Peyer's patch (tissue), 4 donors: ENCODE data around the gene ASB12.

Experiments
- CTCF ChIP-seq, 6 experiments: fragments of 450-650 bp in 4 of 6; fragments of 200-600 bp in 2 of 6; sonication (generic) in 1 of 6; IDR thresholded peaks; one replicate each; pipeline ENCODE4 v1.5.1; 2017 to 2019; ENCODE audit warnings: antibody characterized with exemption in 6 of 6, mild to moderate bottlenecking in 3 of 6, moderate library complexity in 1 of 6
- POLR2A ChIP-seq, 2 donors: fragments of 450-650 bp; IDR thresholded peaks; one replicate each; pipeline ENCODE4 v1.5.1; 2017; ENCODE audit warnings: antibody characterized with exemption in 2 of 2, mild to moderate bottlenecking in 2 of 2, moderate library complexity in 2 of 2

- TF ChIP-seq CTCF (IDR thresholded peaks at IDR 0.05), result no peak
- TF ChIP-seq POLR2A (IDR thresholded peaks at IDR 0.05), result no peak
Measured at GRCh38 chrX:64205441-64205734, 25.0 kb downstream of the ASB12 start, which contains the start of gene AMER1.
